DOHH2 (cell line): ENCODE data around the gene RALGAPA2.

Source experiments
- H3F3A ChIP-seq: fragments of 200-600 bp; sonication (generic), shearing (Covaris generic); 2 replicates; pipeline ENCODE4 v1.6.0; 2016; ENCODE audit warnings: antibody characterized with exemption, mild to moderate bottlenecking; ENCODE audit not compliant: control insufficient read depth, insufficient read depth
- H3K27ac ChIP-seq: fragments of 200-600 bp; sonication (generic); 2 replicates; pipeline ENCODE4 v1.5.1; 2014; ENCODE audit warnings: low read depth, mild to moderate bottlenecking, low read length, moderate library complexity
- H3K27me3 ChIP-seq: fragments of 200-600 bp; sonication (generic); 2 replicates; pipeline ENCODE4 v1.6.1; 2014; ENCODE audit warnings: mild to moderate bottlenecking, low read length, mixed read lengths; ENCODE audit not compliant: control insufficient read depth
- H3K36me3 ChIP-seq: fragments of 200-600 bp; sonication (generic); 2 replicates; pipeline ENCODE4 v1.6.1; 2014; ENCODE audit warnings: mild to moderate bottlenecking, low read length, moderate library complexity, mixed read lengths; ENCODE audit not compliant: control insufficient read depth
- H3K4me1 ChIP-seq: fragments of 200-600 bp; sonication (generic); 2 replicates; pipeline ENCODE4 v1.6.1; 2014; ENCODE audit warnings: mild to moderate bottlenecking, low read length, mixed read lengths; ENCODE audit not compliant: control insufficient read depth
- H3K4me2 ChIP-seq: fragments of 200-600 bp; sonication (generic); 2 replicates; pipeline ENCODE4 v1.6.0; 2014; ENCODE audit warnings: mild to moderate bottlenecking, low read length, moderate library complexity
- H3K4me3 ChIP-seq: fragments of 200-600 bp; sonication (generic); 2 replicates; pipeline ENCODE4 v1.5.1; 2014; ENCODE audit warnings: mild to moderate bottlenecking, low read length, mixed read lengths
- H3K79me2 ChIP-seq: fragments of 200-600 bp; sonication (generic); 2 replicates; pipeline ENCODE4 v1.6.1; 2014; ENCODE audit warnings: mild to moderate bottlenecking, low read length, mixed read lengths; ENCODE audit not compliant: control insufficient read depth
- H3K9me2 ChIP-seq: fragments of 200-600 bp; sonication (generic); replicated peaks from 2 replicates; pipeline ENCODE4 v1.6.1; 2014; ENCODE audit warnings: mild to moderate bottlenecking, low read length, mixed read lengths; ENCODE audit not compliant: control insufficient read depth
- H3K9me3 ChIP-seq: fragments of 200-600 bp; sonication (generic); 2 replicates; pipeline ENCODE4 v1.6.1; 2014; ENCODE audit warnings: antibody characterized with exemption, low read length, mixed read lengths; ENCODE audit not compliant: control insufficient read depth, insufficient read depth
- H4K20me1 ChIP-seq: fragments of 200-600 bp; sonication (generic); 2 replicates; pipeline ENCODE4 v1.6.0; 2014; ENCODE audit warnings: low read depth, mild to moderate bottlenecking, antibody characterized with exemption, low read length, moderate library complexity; ENCODE audit not compliant: control insufficient read depth, insufficient read depth
- EZH2phosphoT487 ChIP-seq: fragments of 200-600 bp; sonication (generic); IDR thresholded peaks from 2 replicates; pipeline ENCODE4 v1.6.1; 2017; ENCODE audit warnings: borderline replicate concordance, mild to moderate bottlenecking, antibody characterized with exemption, low read length, moderate library complexity, mixed read lengths
- TF ChIP-seq, protein P1 (sequence below): fragments of 200-600 bp; sonication (generic); IDR thresholded peaks from one replicate; pipeline ENCODE4 v1.5.1; 2014; ENCODE audit warnings: antibody characterized with exemption, mild to moderate bottlenecking, low read depth, low read length; ENCODE audit not compliant: poor library complexity, severe bottlenecking

Gene RALGAPA2

DNA sequence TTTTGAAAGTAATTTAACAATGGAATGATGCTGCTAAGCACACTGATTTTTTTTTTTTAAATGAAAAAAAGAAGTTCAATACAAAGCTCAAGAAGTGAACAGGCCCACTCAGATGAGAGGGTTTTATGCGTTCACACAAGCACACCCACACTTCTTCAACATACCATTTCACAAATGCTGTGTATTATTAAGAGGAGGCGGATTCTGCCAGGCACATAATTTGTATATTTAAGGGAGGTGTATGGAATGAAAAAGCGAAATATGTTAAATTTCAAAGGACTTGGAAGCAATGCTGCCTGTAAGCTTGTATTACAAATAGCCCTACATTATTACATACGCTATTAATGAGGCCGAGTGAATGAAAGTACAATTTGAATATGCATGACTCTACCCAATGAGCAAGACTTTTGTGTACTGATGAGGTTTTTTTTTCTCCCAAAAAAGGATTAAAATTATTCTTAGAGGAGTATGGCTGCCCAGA, 220.6 kb downstream of the RALGAPA2 start:
- Histone ChIP-seq H4K20me1 (no peaks in the 10 kb centered on the region), H3K9me2 (no peaks in the 10 kb centered on the region), H3K27me3 (no peaks in the 10 kb centered on the region), H3K79me2 (no peaks in the 10 kb centered on the region), H3K4me3 (no peak overlapping the region), H3K9me3 (no peaks in the 10 kb centered on the region), H3K27ac (no peak overlapping the region), H3F3A (no peaks in the 10 kb centered on the region), H3K36me3 (no peaks in the 10 kb centered on the region), H3K4me2 (no peak overlapping the region), H3K4me1 (peaks cover 22% of the 10 kb centered on the region)
- TF ChIP-seq, protein P1, sequence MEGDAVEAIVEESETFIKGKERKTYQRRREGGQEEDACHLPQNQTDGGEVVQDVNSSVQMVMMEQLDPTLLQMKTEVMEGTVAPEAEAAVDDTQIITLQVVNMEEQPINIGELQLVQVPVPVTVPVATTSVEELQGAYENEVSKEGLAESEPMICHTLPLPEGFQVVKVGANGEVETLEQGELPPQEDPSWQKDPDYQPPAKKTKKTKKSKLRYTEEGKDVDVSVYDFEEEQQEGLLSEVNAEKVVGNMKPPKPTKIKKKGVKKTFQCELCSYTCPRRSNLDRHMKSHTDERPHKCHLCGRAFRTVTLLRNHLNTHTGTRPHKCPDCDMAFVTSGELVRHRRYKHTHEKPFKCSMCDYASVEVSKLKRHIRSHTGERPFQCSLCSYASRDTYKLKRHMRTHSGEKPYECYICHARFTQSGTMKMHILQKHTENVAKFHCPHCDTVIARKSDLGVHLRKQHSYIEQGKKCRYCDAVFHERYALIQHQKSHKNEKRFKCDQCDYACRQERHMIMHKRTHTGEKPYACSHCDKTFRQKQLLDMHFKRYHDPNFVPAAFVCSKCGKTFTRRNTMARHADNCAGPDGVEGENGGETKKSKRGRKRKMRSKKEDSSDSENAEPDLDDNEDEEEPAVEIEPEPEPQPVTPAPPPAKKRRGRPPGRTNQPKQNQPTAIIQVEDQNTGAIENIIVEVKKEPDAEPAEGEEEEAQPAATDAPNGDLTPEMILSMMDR: no peak
- TF ChIP-seq EZH2phosphoT487: no peak

DNA sequence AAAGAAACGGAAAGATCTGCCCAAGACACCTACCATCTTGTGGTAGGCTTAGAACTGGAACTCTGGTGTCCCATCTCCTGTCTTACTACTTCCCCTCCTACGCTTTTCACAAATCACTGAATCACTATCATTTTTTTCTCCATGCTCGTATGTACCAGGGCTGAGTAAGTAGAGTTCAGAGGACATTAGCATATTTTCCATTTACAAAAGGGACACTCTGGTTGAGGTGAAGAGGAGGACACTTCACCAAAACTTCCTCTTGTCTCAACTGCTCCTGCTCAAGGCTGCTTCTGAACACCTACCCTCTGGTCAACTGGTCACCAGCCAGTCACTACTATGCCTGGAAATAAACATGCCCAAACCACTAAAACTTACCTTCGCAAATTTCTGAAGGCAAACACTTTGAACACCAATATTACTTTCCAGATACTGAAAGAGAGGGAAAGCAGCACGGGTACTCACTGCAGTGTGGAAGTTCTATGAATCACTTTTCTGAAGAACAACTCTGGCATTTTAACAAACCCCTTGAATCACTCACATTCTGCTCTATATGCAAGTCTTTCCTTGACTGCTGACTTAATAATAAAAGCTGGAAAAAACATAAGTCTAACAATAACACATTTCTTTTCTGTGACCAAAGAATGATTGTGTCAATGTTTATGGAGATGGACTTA, 221.2 kb downstream of the RALGAPA2 start:
- Histone ChIP-seq H3K36me3 (no peaks in the 10 kb centered on the region), H3K9me2 (no peaks in the 10 kb centered on the region), H3K4me1 (peaks cover 22% of the 10 kb centered on the region), H3K79me2 (no peaks in the 10 kb centered on the region), H3K27me3 (no peaks in the 10 kb centered on the region), H3K27ac (no peak overlapping the region), H3F3A (no peaks in the 10 kb centered on the region), H4K20me1 (no peaks in the 10 kb centered on the region), H3K4me3 (no peak overlapping the region), H3K9me3 (no peaks in the 10 kb centered on the region), H3K4me2 (no peak overlapping the region)
- no peak for TF ChIP-seq EZH2phosphoT487
- TF ChIP-seq, protein P1: no peak

DNA sequence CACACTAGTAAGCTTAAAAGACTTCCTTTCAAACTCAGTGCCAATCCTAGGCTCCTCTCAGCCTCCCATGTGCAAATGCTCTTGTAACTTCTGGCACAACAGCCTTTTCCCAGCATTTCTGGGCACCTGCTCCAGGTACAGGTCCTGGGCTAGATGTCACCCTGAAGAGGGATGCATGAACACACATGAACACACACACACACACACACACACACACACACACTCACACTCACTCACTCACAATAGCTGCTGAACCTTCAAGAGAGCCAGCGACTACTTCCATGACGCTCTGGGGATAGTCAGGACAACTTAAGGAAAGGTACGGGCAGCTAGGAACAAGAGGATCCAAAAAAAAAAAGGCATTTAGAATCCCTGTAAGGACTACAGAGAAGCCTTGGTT, 221.8 kb downstream of the RALGAPA2 start:
- Histone ChIP-seq H3K9me2 (no peaks in the 10 kb centered on the region), H3K36me3 (no peaks in the 10 kb centered on the region), H3K79me2 (no peaks in the 10 kb centered on the region), H3K27ac (no peak overlapping the region), H4K20me1 (no peaks in the 10 kb centered on the region), H3K4me3 (no peak overlapping the region), H3K4me1 (peaks cover 22% of the 10 kb centered on the region), H3K27me3 (no peaks in the 10 kb centered on the region), H3K4me2 (no peak overlapping the region), H3K9me3 (no peaks in the 10 kb centered on the region), H3F3A (no peaks in the 10 kb centered on the region)
- no peak for TF ChIP-seq EZH2phosphoT487
- TF ChIP-seq, protein P1: no peak
